GM19452 (cell line): ENCODE measurements around the gene TENM3.

Experiments
- ATAC-seq: cut with Tn5 transposase; IDR thresholded peaks from one replicate; pipeline ENCODE4 v1.9.1; 2021; ENCODE audit not compliant: unreplicated experiment

The TENM3 gene

GRCh38 chr4:182286035-182286434 is 42.8 kb downstream of the TENM3 start:
- ATAC-seq = no peak

- no peak for ATAC-seq
Measured at GRCh38 chr4:182286931-182287330, 43.7 kb downstream of the TENM3 start.

- no peak for ATAC-seq
Measured at GRCh38 chr4:182288534-182288933, 45.3 kb downstream of the TENM3 start.

- ATAC-seq = no peak
Measured at GRCh38 chr4:182289809-182290208, 46.6 kb downstream of the TENM3 start.

GRCh38 chr4:182291175-182291574 is 48.0 kb downstream of the TENM3 start:
- ATAC-seq = no peak

- no peak for ATAC-seq
Measured at GRCh38 chr4:182291597-182292270, 48.5 kb downstream of the TENM3 start.

GRCh38 chr4:182292612-182293011 is 49.4 kb downstream of the TENM3 start:
- no peak for ATAC-seq

- no peak for ATAC-seq
Measured at GRCh38 chr4:182293691-182294255, 50.6 kb downstream of the TENM3 start.

- ATAC-seq = no peak
Measured at GRCh38 chr4:182294451-182294850, 51.2 kb downstream of the TENM3 start.

- ATAC-seq = no peak
Measured at GRCh38 chr4:182297659-182298058, 54.5 kb downstream of the TENM3 start.

- no peak for ATAC-seq
Measured at GRCh38 chr4:182301736-182302135, 58.5 kb downstream of the TENM3 start.

GRCh38 chr4:182303847-182304246 is 60.6 kb downstream of the TENM3 start:
- ATAC-seq = no peak

GRCh38 chr4:182306792-182307507 is 63.7 kb downstream of the TENM3 start:
- ATAC-seq = no peak

- ATAC-seq = no peak
Measured at GRCh38 chr4:182307746-182308145, 64.5 kb downstream of the TENM3 start.

GRCh38 chr4:182309877-182310276 is 66.7 kb downstream of the TENM3 start:
- ATAC-seq = no peak

- ATAC-seq = no peak
Measured at GRCh38 chr4:182310316-182310715, 67.1 kb downstream of the TENM3 start.

- ATAC-seq = no peak
Measured at GRCh38 chr4:182310962-182311361, 67.8 kb downstream of the TENM3 start.

GRCh38 chr4:182314537-182314936 is 71.3 kb downstream of the TENM3 start:
- ATAC-seq = no peak

- ATAC-seq = no peak
Measured at GRCh38 chr4:182318256-182318655, 75.1 kb downstream of the TENM3 start.

- ATAC-seq = no peak
Measured at GRCh38 chr4:182320092-182320491, 76.9 kb downstream of the TENM3 start.

GRCh38 chr4:182320580-182320979 is 77.4 kb downstream of the TENM3 start:
- no peak for ATAC-seq

- ATAC-seq = no peak
Measured at GRCh38 chr4:182324282-182324681, 81.1 kb downstream of the TENM3 start.
